MM.1S (cell line): Measurements from ENCODE around the gene FCAMR.

Source experiments
- EZH2 ChIP-seq: fragments of 300-600 bp; sonication (generic); optimal IDR thresholded peaks from 2 replicates; pipeline ENCODE3; 2017; ENCODE audit warnings: low read depth, mild to moderate bottlenecking, antibody characterized with exemption, low read length, mixed read lengths
- EZH2phosphoT487 ChIP-seq: fragments of 300-600 bp; sonication (generic); IDR thresholded peaks from 2 replicates; pipeline ENCODE4 v1.6.1; 2018; ENCODE audit warnings: antibody characterized with exemption, low read length
- TF ChIP-seq, protein P1 (sequence below): fragments of 300-600 bp; sonication (generic); IDR thresholded peaks from 2 replicates; pipeline ENCODE4 v1.5.1; 2016; ENCODE audit warnings: antibody characterized with exemption, low read length, mixed read lengths

DNA sequence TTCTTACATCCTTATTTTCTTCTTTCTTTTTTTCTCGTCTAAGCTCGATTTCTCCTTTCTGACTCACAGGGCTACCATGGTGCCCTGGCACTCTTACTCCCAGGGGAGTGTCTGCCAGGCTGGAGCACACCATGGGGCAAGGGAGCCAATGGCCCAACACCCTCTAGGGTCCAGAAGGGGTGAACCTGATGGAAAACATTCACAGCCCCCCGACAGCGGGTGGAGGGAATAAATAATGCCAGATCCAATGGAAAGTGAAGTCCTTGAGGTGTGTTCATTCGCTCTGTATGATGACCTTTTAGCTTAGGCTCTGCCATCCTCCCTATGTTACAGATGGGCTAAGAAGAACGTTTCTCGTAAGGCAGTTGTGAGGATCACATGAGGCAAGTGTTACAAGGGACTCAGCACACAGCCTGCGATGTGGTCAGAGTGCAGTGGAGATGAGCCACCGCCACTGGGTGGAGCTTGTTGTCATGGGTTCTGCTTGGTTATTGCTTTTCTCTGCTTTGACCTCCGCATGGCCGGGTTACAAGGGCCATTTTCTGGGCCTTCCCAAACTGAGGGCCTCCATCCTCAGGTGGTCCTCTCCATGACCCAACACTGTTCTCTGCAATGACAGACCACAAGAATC is 45.0 kb downstream of the FCAMR start:
- TF ChIP-seq EZH2 (no peak), EZH2phosphoT487 (no peak)
- TF ChIP-seq, protein P1, sequence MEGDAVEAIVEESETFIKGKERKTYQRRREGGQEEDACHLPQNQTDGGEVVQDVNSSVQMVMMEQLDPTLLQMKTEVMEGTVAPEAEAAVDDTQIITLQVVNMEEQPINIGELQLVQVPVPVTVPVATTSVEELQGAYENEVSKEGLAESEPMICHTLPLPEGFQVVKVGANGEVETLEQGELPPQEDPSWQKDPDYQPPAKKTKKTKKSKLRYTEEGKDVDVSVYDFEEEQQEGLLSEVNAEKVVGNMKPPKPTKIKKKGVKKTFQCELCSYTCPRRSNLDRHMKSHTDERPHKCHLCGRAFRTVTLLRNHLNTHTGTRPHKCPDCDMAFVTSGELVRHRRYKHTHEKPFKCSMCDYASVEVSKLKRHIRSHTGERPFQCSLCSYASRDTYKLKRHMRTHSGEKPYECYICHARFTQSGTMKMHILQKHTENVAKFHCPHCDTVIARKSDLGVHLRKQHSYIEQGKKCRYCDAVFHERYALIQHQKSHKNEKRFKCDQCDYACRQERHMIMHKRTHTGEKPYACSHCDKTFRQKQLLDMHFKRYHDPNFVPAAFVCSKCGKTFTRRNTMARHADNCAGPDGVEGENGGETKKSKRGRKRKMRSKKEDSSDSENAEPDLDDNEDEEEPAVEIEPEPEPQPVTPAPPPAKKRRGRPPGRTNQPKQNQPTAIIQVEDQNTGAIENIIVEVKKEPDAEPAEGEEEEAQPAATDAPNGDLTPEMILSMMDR: no peak
